GM18499 (cell line): ENCODE data around the gene DPF1.

Experiments used
- ATAC-seq: cut with Tn5 transposase; IDR thresholded peaks from one replicate; pipeline ENCODE4 v1.9.1; 2021; ENCODE audit warnings: moderate number of reproducible peaks; ENCODE audit not compliant: insufficient read depth, unreplicated experiment

The DPF1 gene

DNA sequence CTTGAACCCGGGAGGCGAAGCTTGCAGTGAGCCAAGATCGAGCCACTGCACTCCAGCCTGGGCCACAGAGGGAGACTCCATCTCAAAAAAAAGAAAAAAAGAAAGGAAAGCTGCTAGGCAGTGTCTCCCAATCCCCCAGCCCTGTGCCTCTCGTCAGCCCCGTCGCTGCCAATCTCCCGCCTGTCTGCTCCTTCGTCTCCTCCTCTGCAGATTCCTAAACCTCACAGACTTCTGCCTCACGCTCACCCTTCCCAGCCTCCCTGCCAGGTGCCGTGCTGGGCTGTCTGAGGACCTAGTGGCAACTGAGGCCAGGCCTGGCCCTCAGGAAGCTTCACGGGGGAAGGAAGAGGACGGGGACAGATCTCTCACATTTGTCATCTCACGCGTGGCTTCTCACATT lies 21.5 kb downstream of the DPF1 start:
- ATAC-seq = no peak

DNA sequence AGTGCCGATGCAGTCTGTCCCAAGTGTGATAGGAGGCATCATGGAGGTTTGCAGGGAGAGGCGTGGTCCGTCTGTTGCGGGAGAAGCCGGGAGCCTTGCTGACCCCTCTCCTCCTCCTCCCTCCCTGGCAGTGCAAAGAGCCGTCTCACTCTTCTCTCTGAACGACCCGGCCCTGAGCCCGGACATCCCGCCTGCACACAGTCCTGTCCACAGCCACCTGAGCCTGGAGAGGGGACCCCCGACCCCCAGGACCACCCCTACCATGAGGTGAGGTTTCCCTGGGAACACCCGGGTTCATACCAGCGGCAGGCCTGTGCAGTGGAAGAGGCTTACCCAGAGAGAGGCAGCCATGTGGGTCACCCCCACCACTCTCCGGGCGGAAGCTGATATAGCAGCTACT lies 22.3 kb downstream of the DPF1 start:
- no peak for ATAC-seq

DNA sequence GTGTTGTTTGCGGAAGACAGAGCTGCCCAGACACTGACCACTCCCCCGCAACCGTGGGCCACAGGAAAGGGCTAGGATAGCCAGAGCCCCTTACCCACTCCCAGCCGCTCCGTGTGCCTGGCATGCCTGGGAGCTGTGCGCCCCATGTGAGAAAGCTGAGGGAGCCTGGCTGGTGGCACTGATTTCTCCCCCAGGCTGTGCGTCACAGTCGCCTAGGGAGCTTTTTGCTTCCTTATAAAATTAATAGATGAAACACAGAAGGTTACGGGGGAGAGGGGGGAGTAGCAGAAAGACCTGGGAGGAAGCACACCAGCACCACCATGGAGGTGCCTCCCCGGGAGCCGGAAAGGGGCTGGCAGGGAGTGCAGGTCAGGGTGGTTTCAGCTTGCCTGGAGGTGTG lies 24.7 kb downstream of the DPF1 start:
- no peak for ATAC-seq

DNA sequence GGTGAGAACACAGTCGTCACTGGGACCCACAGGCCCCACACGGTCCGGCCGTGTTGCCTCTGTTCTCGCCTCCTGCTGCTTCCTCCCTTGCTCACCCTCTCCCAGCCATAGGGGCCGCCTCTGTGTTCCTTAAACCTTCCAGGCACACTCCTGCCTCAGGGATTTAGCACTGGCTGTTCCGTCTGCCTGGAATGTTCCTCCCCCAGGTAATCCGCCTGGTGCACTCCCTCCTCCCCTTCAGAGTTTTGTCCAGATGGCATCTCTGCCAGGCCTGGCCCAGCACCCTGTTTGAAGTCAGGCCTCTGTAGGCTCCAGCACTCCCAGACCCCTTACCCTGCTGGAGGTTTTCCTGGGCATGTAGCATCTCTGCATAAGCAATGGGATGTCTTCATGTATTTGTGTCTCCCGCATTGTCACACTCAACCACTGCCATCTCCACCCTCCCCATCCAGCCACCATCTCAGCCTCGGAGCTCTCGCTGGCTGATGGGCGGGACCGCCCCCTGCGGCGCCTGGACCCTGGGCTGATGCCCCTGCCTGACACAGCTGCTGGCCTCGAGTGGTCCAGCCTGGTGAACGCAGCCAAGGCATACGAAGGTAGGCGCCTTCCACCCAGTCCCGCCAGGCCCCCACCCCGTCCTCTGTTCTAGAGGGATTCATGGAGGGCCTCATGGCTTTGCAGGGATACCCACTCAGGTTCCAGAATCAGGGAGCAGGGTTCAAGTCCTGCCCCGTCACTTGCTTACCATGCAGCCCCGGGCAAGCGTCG lies 25.9 kb downstream of the DPF1 start:
- no peak for ATAC-seq

DNA sequence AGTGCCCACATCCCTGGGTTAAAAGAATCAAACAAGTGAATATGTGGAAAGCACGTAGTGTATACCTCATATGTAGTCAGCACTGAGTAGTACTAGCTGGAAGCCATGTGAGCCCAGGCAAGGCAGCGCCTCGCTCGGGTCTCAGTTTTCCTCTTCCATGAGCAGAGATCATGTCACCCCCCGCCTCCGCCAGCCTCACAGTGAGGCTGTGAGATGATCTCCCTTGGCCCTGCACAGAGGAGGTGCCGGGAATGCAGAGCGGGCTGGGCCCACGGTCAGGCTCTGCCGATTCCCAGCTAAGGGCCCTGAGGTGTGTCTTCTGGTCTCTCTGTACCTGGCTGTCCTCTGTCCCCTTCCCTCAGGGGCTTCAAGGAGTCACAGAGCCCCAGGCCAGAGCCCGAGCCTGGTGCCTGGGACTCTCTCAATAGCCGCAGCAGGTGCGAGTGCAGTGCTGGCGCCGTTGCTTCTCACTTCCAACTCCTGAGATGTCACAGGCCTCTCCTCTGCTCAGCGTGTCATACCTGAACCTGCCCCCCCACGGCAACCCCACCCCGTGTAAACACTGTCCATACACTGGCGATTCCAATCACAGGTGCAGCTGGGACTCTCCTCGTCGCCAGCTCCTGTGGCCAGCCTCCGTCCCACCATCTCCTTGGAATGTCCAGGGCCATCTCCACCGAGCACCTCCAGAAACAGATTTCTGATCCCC lies 26.9 kb downstream of the DPF1 start:
- ATAC-seq = no peak

DNA sequence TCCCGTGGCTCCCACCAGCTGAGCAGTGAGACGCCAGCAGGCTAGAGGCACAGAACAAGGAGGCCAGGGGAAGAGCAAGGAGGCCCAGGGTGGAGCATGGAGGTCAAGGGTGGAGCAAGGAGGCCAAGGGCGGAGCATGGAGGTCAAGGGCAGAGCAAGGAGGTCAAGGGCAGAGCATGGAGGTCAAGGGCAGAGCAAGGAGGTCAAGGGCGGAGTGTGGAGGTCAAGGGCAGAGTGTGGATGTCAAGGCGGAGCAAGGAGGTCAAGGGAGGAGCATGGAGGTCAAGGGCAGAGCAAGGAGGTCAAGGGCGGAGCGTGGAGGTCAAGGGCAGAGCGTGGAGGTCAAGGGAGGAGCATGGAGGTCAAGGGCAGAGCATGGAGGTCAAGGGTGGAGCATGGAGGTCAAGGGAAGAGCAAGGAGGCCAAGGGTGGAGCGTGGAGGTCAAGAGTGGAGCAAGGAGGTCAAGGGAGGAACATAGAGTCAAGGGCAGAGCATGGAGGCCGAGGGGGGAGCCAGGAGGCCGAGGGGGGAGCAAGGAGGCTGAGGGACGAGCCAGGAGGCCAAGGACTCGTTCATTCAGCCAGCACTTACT lies 27.7 kb downstream of the DPF1 start:
- no peak for ATAC-seq

DNA sequence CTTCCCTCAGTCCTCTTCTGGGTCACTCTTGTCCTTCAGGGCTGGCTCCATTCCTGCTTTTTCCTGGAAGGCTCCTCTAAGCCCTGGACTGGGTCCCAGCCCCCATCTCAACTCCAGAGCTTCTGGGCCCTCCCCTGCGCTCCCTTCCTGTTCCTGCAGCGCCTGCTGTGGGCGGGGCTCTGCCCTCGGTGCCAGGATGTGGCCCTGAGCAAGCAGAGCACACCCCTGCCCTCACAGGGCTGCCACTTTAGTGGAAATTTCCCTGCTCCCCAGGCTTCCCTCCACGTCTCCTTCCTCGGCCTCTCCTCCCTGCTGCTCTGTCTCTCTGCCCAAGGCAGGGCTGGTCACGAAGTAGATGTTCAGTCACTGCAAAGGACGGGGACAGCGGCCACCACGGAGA lies 28.8 kb downstream of the DPF1 start:
- no peak for ATAC-seq

DNA sequence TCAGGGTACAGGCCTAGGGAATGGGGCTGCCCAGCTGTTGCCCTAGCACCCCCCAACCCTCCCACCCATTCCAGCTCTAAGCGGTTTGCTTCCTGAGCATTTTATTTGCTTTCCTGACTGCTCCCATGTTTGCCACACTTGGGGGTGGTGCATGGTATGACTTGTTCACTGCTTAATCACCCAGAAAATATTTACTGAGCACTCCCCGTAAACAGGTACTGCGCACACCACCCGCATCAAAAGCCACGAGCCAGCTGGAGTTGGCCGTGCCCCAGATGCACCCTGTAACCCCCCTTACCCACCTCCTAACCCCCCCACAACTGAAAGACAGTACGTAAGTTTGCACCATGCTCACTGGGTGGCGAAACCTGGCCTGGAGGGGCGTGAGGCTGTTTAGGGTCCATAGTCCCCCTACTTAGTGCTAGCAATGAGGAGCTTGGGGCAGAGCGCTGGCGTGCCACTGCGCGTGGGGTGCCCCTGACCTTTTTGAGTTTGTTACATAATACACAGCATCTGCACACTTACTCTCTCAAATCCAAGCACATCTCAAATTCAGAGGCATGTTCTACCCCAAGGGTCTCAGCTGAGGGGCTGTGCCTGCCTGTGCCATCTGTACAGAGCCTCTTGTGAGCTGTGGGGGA lies 29.8 kb downstream of the DPF1 start:
- no peak for ATAC-seq

DNA sequence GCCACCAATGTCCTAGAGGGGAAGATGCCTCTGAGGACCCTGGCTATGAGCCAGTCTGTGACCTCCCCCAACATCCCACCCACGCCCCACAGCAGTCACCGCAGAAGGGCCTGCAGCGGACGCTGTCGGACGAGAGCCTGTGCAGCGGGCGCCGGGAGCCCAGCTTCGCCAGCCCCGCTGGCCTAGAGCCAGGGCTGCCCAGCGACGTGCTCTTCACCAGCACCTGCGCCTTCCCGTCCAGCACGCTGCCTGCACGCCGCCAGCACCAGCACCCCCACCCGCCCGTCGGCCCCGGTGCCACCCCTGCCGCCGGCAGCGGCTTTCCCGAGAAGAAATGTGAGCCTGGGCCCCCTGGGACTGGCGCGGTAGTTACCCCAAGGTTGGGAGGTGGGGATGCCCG lies 30.6 kb downstream of the DPF1 start:
- no peak for ATAC-seq

DNA sequence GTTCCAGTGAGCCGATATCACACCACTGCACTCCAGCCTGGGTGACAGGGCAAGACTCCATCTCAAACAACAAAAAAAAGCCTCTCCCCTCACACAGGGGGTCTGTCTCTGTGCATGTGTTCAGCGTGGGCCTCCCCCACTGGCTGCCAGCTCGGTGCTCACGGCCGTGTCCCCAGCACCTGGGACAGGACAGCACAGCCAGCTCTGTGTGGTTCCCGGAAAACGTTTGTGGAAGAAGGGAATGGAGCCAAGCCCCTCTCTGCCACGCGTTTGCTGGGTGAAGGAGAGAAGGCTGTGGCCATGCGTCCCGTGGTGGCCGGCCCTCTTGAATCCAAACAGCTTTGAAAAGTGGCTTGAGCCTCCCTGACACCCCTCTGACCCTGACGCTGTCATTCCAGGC lies 32.3 kb downstream of the DPF1 start:
- no peak for ATAC-seq

DNA sequence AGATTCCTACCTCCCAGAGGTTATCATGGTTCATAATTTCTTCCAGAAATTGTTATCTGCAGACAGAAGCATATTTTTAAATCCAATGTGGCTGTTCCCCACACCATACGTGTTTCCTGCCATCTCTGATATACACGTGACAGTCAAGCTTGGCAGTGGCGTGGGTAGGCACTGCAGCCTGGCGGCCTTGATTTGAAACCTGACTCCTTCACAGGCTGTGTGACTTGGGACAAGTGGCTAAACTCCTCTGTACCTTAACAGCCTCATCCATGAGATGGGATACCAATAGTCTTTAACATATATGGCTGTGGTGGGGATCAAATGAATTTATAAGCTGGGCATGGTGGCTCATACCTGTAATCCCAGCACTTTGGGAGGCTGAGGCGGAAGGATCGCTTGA lies 33.2 kb downstream of the DPF1 start:
- no peak for ATAC-seq

DNA sequence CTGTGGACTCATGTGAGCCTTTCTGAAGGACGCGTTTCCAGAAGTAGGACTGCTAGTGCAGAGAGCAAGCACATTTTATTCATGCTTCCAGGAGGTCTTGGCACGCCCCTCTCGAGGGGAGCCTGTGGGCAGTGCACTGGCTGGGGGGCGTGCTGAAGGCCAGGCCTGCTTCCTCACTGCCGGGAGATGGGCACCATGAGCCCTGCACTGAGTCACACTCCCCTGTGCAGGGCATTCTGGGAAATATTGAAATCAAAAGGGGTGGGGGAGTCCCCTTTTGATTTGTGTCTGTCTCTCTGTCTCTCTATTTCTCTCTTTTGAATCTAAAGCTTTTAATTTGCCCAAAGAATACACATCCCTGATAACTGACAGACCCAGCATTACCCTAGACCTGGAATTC lies 34.0 kb downstream of the DPF1 start:
- ATAC-seq = no peak

DNA sequence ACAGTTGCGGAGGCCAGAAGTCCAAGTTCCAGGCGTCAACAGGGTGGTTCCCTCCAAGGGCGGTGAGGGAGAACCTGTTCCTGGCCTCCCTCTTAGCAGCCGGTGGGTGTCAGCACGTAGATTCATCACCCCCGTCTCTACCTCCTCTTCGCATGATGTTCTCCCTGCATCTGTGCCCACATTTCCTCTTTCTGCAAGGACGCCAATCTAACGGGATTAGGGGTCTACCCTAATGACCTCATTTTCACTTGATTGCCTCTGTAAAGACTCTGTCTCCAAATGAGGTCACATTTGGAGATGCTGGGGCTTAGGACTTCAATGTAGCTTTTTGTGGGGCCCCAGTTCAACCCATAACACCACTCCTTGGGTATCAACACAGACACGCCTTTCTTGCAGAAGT lies 38.5 kb downstream of the DPF1 start:
- no peak for ATAC-seq

DNA sequence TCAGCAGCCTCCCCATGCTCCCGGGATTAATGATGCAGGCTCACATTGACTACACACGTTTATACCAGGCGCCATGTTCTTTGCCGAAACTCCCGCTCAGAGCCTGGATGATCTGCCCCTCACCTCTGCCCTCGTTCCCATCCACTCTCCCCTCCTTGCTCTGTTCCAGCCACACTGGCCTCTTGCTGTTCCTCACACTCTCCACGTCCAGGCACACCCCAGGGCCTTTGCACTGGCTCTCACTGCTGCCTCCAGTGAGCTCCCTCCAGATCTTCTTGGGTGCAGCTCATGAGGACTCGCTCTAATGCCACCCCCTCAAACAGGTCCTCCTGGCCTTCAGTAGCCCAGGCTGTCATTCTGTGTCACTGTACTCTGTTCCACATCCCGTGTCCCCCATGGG lies 39.2 kb downstream of the DPF1 start:
- ATAC-seq = no peak

DNA sequence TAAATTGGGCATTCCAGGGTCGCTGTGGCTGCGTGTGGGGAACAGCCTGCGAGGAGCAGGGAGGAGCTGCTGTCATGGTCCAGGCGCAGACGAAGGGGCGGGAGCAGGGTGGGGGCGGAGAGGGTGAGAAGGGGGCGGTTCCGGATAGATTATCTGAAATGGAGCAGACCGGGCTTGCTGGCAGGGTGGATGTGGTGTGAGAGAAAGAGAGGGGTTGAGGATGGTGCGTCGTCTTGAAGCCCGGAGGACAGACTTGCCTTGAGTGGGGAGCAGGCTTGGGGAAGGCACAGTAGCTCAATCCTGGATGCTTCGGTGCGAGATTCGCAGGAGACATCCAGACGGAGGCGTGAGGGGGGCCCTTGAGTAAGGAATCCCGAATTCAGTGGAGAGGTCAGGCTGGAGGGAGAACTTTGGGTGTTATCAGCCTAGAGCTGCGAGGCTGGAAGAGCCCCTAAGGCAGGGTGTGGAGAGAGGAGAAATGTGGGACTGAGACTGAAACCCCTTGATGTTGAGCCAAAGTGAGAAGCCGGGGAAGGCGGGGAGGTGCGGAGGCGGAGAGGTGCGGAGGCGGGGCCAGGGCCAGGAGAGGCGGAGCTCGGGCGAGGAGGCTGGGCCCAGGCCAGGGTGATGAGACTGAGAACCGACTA lies 40.6 kb downstream of the DPF1 start:
- ATAC-seq = no peak

DNA sequence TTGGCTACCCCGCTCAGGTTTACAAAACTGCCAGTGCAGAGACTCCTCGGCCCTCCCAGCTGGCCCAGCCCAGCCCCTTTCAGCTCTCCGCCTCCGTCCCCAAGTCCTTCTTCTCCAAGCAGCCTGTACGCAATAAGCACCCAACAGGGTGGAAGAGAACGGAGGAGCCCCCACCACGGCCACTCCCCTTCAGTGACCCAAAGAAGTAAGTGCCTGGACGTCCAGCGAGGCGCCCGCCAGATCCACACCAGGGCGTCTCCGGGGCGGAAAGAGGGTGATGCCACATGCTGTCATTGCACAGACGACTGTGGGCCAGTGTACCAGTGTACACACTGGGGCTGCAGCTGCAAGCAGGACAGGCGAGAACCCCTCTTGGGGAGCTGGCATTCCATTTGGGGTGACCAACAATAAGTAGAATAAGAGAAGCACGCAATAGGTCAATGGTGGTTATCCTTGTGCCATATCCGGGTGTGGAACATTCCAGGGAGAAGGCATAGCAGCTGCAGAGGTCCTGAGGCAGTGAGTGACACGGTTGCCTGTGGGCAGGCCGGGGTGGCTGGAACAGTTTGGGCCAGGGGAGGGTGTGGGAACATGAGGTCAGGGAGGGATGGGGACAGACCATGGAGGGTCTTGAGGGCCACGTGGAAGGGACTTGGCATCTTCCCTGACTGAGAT lies 41.3 kb downstream of the DPF1 start:
- ATAC-seq = no peak

DNA sequence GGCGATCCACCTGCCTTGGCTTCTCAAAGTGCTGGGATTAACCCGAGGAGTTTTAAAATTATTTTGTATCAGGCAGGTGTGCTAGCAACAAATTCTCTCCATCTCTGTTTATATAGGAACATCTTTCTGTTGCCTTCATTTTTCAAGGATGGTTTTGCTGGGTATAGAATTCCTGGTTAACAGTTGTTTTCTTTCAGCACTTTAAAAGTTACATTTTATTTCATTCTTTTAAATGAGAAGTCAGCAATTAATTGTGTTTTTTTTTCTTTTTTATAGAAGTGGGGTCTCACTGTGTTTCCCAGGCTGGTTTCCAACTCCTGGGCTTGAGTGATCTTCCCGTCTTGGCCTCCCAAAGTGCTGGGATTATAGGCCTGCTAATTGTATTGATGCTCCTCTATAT lies 44.0 kb downstream of the DPF1 start:
- no peak for ATAC-seq

DNA sequence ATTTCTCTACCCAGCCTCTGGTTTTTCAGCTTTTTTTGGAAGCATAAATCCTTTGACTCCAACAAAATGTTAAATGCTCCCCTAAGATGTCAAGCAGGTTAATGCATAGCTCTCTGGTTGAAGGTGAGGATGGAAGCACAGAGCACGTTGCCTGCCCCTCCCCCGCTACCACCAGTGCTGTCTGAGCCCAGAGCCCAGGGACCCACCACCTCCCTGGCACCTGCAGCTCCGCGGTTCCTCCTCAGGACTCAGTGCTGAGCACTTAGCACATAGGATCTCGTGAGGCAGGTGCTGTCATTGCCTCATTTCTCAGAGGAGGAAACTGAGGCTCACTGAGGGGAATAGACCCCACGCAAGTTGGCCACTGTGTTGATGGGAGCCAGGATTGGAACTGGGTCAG lies 48.6 kb downstream of the DPF1 start:
- ATAC-seq = no peak

DNA sequence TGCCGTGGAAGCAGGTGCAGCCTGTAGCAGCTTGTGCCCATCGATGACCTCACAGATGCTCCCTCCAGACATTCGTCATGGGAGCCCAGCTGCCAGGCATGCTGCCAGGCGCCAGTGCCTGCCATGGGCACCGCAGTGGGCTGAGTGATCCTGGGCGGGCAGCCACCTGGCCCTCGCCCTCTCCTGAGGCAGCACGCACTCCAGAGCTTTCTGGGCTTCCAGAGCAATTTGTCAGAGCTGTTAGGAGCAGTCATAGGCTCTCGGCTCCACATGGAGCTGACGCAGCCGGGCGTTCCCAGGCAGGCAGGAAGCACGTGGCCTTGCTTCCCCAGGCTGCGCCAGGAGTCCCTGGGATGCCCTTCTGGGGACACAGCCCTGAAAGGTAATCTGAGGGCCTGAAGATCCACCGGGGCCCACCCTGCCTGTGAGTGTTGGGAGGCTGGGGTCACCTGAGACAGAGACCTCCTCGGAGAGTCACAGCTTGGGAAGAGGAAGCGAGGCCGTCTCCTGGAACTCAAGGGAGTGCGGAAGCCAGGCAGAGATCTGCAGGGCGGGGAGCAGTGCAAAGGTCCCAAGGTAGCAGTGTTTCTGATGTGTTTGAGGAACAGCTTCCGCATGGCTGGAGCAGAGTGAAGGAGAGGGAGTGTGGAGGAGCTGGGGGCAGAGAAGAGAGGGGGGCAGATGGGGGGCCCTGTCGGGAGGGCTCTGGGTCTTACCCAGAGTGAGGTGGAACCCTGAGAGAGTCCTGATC lies 50.6 kb downstream of the DPF1 start:
- ATAC-seq = no peak

DNA sequence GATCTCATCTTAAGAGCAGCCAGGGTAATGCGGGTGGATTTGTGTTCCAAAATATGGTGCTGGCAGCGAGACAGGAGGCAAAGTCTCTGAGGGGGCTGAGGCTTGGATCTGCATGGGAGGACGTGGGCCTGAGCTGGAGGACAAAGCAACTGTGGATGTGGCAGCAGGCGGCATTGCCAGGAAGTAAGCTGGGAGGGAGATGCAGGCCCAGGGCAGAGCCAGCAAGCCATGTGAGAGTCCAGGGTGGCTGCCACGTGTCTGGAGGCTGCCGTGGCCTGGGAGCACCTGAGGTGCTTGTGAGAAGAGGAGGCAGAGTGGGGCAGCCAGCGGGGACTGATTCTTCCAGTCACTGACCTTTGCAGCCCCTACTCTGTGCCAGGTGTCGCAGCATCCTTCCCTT lies 52.0 kb downstream of the DPF1 start:
- no peak for ATAC-seq
